K562 (cell line): ENCODE results near the gene CAPS. TPM values are rescaled to one million over a fixed set of nuclear protein-coding genes. Genes with fewer than 3 reads are reported as not detected.

Experiments
- BHLHE40 ChIP-seq: IDR thresholded peaks from 2 replicates; pipeline ENCODE4 v1.6.1; 2011; ENCODE audit warnings: low read length, improper control_type of control experiment
- CTBP1 ChIP-seq: fragments of 450-650 bp; IDR thresholded peaks from 2 replicates; pipeline ENCODE4 v1.6.1; 2016; ENCODE audit warnings: borderline replicate concordance
- CXXC5 ChIP-seq: fragments of 250-450 bp; sonication (Bioruptor Pico); IDR thresholded peaks from 2 replicates; pipeline ENCODE4 v1.8.0; 2022; ENCODE audit warnings: inconsistent platforms, mild to moderate bottlenecking, moderate library complexity
- DLX4 ChIP-seq: fragments of 250-450 bp; sonication (Bioruptor Pico); IDR thresholded peaks from 2 replicates; pipeline ENCODE4 v1.6.1; 2021; ENCODE audit warnings: mild to moderate bottlenecking
- DPF2 ChIP-seq: fragments of 450-650 bp; IDR thresholded peaks from 2 replicates; pipeline ENCODE4 v1.6.1; 2016
- ETV1 ChIP-seq: fragments of 450-650 bp; conservative IDR thresholded peaks from 2 replicates; pipeline ENCODE4 v1.6.1; 2016; ENCODE audit warnings: missing genetic modification characterization, control low read depth, low read depth, missing compliant biosample characterization
- FOXJ3 ChIP-seq: sonication (generic); formaldehyde crosslinking; IDR thresholded peaks from 2 replicates; pipeline ENCODE4 v1.4.0; 2020; ENCODE audit warnings: mild to moderate bottlenecking, missing genetic modification reagents
- HDAC2 ChIP-seq: fragments of 450-650 bp; IDR thresholded peaks from 2 replicates; pipeline ENCODE4 v1.6.1; 2016; ENCODE audit warnings: mild to moderate bottlenecking
- HNRNPL ChIP-seq: fragments of 200-400 bp; formaldehyde crosslinking; IDR thresholded peaks from 2 replicates; pipeline ENCODE4 v1.6.1; 2017; ENCODE audit warnings: low read depth, mild to moderate bottlenecking, low read length
- IRF2 ChIP-seq: sonication (generic); formaldehyde crosslinking; IDR thresholded peaks from 2 replicates; pipeline ENCODE4 v1.8.1; 2022; ENCODE audit warnings: mild to moderate bottlenecking, missing genetic modification reagents
- MAX ChIP-seq: sonication (generic); formaldehyde crosslinking; IDR thresholded peaks from 2 replicates; pipeline ENCODE4 v1.9.0; 2022; ENCODE audit warnings: mild to moderate bottlenecking, missing genetic modification reagents
- MEF2D ChIP-seq: conservative IDR thresholded peaks from 2 replicates; pipeline ENCODE4 v1.6.1; 2016; ENCODE audit warnings: low read depth, missing genetic modification characterization, missing compliant biosample characterization
- MTA3 ChIP-seq: fragments of 450-650 bp; formaldehyde crosslinking; IDR thresholded peaks from 2 replicates; pipeline ENCODE4 v1.6.1; 2017; ENCODE audit warnings: mild to moderate bottlenecking, borderline replicate concordance
- NCOR1 ChIP-seq: fragments of 450-650 bp; IDR thresholded peaks from 2 replicates; pipeline ENCODE4 v1.6.1; 2016; ENCODE audit warnings: mild to moderate bottlenecking, moderate library complexity
- NRF1 ChIP-seq, 2 experiments: fragments of 450-650 bp; IDR thresholded peaks in 1 of 2; conservative IDR thresholded peaks in 1 of 2; 2 replicates each; pipeline ENCODE4 v1.6.1; 2014; ENCODE audit warnings: mild to moderate bottlenecking in 2 of 2
- NUFIP1 ChIP-seq: fragments of 450-650 bp; IDR thresholded peaks from 2 replicates; pipeline ENCODE4 v1.6.1; 2018; ENCODE audit not compliant: partially characterized antibody
- PKNOX1 ChIP-seq: fragments of 450-650 bp; IDR thresholded peaks from 2 replicates; pipeline ENCODE4 v1.6.1; 2016
- POLR2A ChIP-seq: fragments of 450-650 bp; conservative IDR thresholded peaks from 2 replicates; pipeline ENCODE4 v1.6.1; 2016
- POLR2AphosphoS2 ChIP-seq: IDR thresholded peaks from 2 replicates; pipeline ENCODE4 v1.6.1; 2012; ENCODE audit warnings: low read length, improper control_type of control experiment
- SMAD4 ChIP-seq: fragments of 250-450 bp; sonication (Bioruptor Pico); conservative IDR thresholded peaks from 2 replicates; pipeline ENCODE4 v1.8.0; 2021; ENCODE audit warnings: inconsistent platforms, mild to moderate bottlenecking, moderate library complexity
- SMARCE1 ChIP-seq: fragments of 450-650 bp; IDR thresholded peaks from 2 replicates; pipeline ENCODE4 v1.7.1; 2016; ENCODE audit warnings: mild to moderate bottlenecking
- SOX6 ChIP-seq: fragments of 450-650 bp; IDR thresholded peaks from 2 replicates; pipeline ENCODE4 v1.6.1; 2014; ENCODE audit warnings: mild to moderate bottlenecking
- TBL1XR1 ChIP-seq, 2 experiments: IDR thresholded peaks; 2 replicates each; pipeline ENCODE4 v1.6.1; 2012; ENCODE audit warnings: improper control_type of control experiment in 2 of 2, low read length in 2 of 2, mild to moderate bottlenecking in 1 of 2
- TFAP4 ChIP-seq: sonication (generic); formaldehyde crosslinking; IDR thresholded peaks from 2 replicates; pipeline ENCODE4 v1.8.0; 2022; ENCODE audit warnings: missing genetic modification reagents, mild to moderate bottlenecking, moderate library complexity, borderline replicate concordance
- VEZF1 ChIP-seq: fragments of 200-800 bp; sonication (Bioruptor generic); IDR thresholded peaks from 2 replicates; pipeline ENCODE4 v1.6.1; 2017; ENCODE audit warnings: missing genetic modification characterization, missing compliant biosample characterization
- ZNF77 ChIP-seq: fragments of 250-450 bp; sonication (Bioruptor Pico); IDR thresholded peaks from 2 replicates; pipeline ENCODE4 v1.5.0; 2020
- polyA plus RNA-seq, 8 experiments: library from polyadenylated mRNA; depleted of rRNA in 4 of 8; stranded (reverse) in 5 of 8; unstranded in 3 of 8; fragments of >200 nt; fragmentation: Nextera tagmentation in 2 of 8; fragmentation: Illumina TruSeq in 1 of 8; extraction: Ambion mirVana in 2 of 8; extraction: Trizol in 1 of 8; gene quantifications; 2 replicates each; pipeline versions ENCODE4 v1.2.1 to v1.2.3, GENCODE V29; 2011 to 2014; ENCODE audit warnings: inconsistent platforms in 1 of 8, missing spikeins in 1 of 8
- total RNA-seq, 7 experiments: library from RNA; depleted of rRNA in 6 of 7; stranded (reverse); fragments of >200 nt in 6 of 7; fragmentation: Illumina TruSeq in 2 of 7; extraction: Trizol in 2 of 7; gene quantifications; 2 replicates each; pipeline versions ENCODE4 v1.2.1 to v1.2.3, GENCODE V29; 2011 to 2021; ENCODE audit warnings: low replicate concordance in 1 of 7

The CAPS gene
- total and polyA plus RNA-seq, 9 of the 15 experiments (the other 6 are each of a cell fraction or from before 2014, with no cell fraction given), result 0.15 to 4.0 (median 0.91) TPM

GRCh38 chr19:5893907-5894703, 19.9 kb upstream of the CAPS start (continued):
- TF ChIP-seq MAX (peak; percentile 51; the same call in 1 of the 2 replicates), POLR2AphosphoS2 (peak; percentile 34; the same call in 1 of the 2 replicates), CXXC5 (peak; percentile 41), VEZF1 (CRISPR knock-in tag) (peak; percentile 64), POLR2A (peak; percentile 52), CTBP1 (peak; percentile 38; the same call in 1 of the 2 replicates), ETV1 (peak; percentile 64), DPF2 (peak; percentile 63; the same call in 1 of the 2 replicates), MEF2D (tag) (0 out of 2 replicates have a peak, but pooled peaks have one; percentile 34), SMAD4 (CRISPR knock-in tag) (peak; percentile 61; the same call in 1 of the 2 replicates), NUFIP1 (no peak), ZNF77 (CRISPR knock-in tag) (no peak), SMARCE1 (peak; percentile 51; the same call in 1 of the 2 replicates), NRF1 (conservative IDR thresholded peaks at IDR 0.05 in 1 of 2, IDR thresholded peaks at IDR 0.05 in 1 of 2) (peak; percentile 68 to 76), TBL1XR1 (IDR thresholded peaks at IDR 0.05; ENCODE audit: low read length in 2 of 2) (0 out of 4 replicates have a peak, but pooled peaks of 1 of the 2 experiments have one; percentile 38), MTA3 (0 out of 2 replicates have a peak, but pooled peaks have one; percentile 38), TFAP4 (CRISPR knock-in tag) (peak; percentile 57; the same call in 1 of the 2 replicates), FOXJ3 (CRISPR knock-in tag) (no peak), SOX6 (peak; percentile 42; the same call in 1 of the 2 replicates), IRF2 (no peak), DLX4 (CRISPR knock-in tag) (no peak), NCOR1 (peak; percentile 53), HDAC2 (0 out of 2 replicates have a peak, but pooled peaks have one; percentile 25), PKNOX1 (0 out of 2 replicates have a peak, but pooled peaks have one; percentile 31), HNRNPL (0 out of 2 replicates have a peak, but pooled peaks have one; percentile 19), BHLHE40 (peak; percentile 71; the same call in 1 of the 2 replicates)
